Measurements from ENCODE around the gene OR7A5.
"Not testable (repeated sequence)": the region's sequence is repeated elsewhere in the genome, so short reads cannot be mapped to it uniquely, and the experiment has no call there.

Gene OR7A5

GRCh38 chr19:14835011-14835410 lies at the start of gene OR7A5, which contains the start of gene OR7C1:
OR7A5 (minus strand) TSS chr19:14835185; CDS start chr19:14828241, 6,944 bp downstream.
OR7C1 (minus strand) TSS chr19:14835185; CDS start chr19:14800136, 35,049 bp downstream.
- DNase-seq, result no peak

GRCh38 chr19:14871619-14872230 lies 36.7 kb upstream of the OR7A5 start:
- DNase-seq, result no peak

- no peak for DNase-seq
Measured at GRCh38 chr19:14868497-14868896, 33.5 kb upstream of the OR7A5 start.

GRCh38 chr19:14848822-14849221 lies 13.8 kb upstream of the OR7A5 start, which contains the start of gene OR7A10:
OR7A10 (minus strand) TSS chr19:14848922; CDS start chr19:14841877, 7,045 bp downstream.
- DNase-seq, result no peak

GRCh38 chr19:14843578-14843977 lies 8.6 kb upstream of the OR7A5 start:
- no peak for DNase-seq

GRCh38 chr19:14843169-14843568 lies 8.2 kb upstream of the OR7A5 start:
- no peak for DNase-seq

- no peak for DNase-seq
Measured at GRCh38 chr19:14840206-14840605, 5.2 kb upstream of the OR7A5 start.

GRCh38 chr19:14837391-14837790 lies 2.4 kb upstream of the OR7A5 start:
- no peak for DNase-seq

- DNase-seq, result no peak
Measured at GRCh38 chr19:14830702-14831101, 4.3 kb downstream of the OR7A5 start.

GRCh38 chr19:14826006-14826405 lies 9.0 kb downstream of the OR7A5 start:
- DNase-seq, result no peak

- DNase-seq, result no peak
Measured at GRCh38 chr19:14821937-14822336, 13.0 kb downstream of the OR7A5 start.

GRCh38 chr19:14818588-14818987 lies 16.4 kb downstream of the OR7A5 start:
- no peak for DNase-seq

- DNase-seq, result no peak
Measured at GRCh38 chr19:14817052-14817451, 17.9 kb downstream of the OR7A5 start.

- DNase-seq, result no peak
Measured at GRCh38 chr19:14814982-14815652, 19.9 kb downstream of the OR7A5 start.

- no peak for DNase-seq
Measured at GRCh38 chr19:14809272-14810057, 25.5 kb downstream of the OR7A5 start.

- DNase-seq, result no peak
Measured at GRCh38 chr19:14804765-14805164, 30.2 kb downstream of the OR7A5 start.

- DNase-seq, result no peak
Measured at GRCh38 chr19:14798760-14799159, 36.2 kb downstream of the OR7A5 start.

- no peak for DNase-seq
Measured at GRCh38 chr19:14796021-14796420, 39.0 kb downstream of the OR7A5 start.

- no peak for DNase-seq
Measured at GRCh38 chr19:14795078-14795721, 39.8 kb downstream of the OR7A5 start.

GRCh38 chr19:14792250-14792649 lies 42.7 kb downstream of the OR7A5 start:
- not testable (repeated sequence) for DNase-seq

- DNase-seq, result peak; percentile 62
Measured at GRCh38 chr19:14786421-14786851, 48.5 kb downstream of the OR7A5 start.

- DNase-seq, result peak; percentile 39
Measured at GRCh38 chr19:14785102-14785793, 49.7 kb downstream of the OR7A5 start.

GRCh38 chr19:14784730-14785101 lies 50.3 kb downstream of the OR7A5 start:
- peak; percentile 67 for DNase-seq

All from stimulated activated CD8-positive, alpha-beta memory T cell treated with anti-CD3 and anti-CD28 coated beads, Interleukin-4, amount 100 ng/mL, for 48 hours (primary cell).